Stimulated activated naive CD8-positive, alpha-beta T cell treated with anti-CD3 and anti-CD28 coated beads, Interleukin-15, amount 100 ng/mL, for 72 hours (primary cell): Measurements from ENCODE around the gene DPH1.
A peak's percentile ranks its signal among the peaks of the same experiment; 100 is the strongest.

ENCODE experiments used
- ATAC-seq: fragments of 150-1000 bp; cut with Tn5 transposase; 2 replicates; pipeline ENCODE4 v1.10.0; 2021; ENCODE audit warnings: mild to moderate bottlenecking, moderate library complexity
- DNase-seq, 2 donors: peaks; one replicate each; pipeline ENCODE4 v3.0.0; 2021 to 2022
- H3K27ac Mint-ChIP-seq, 2 donors: one replicate each; pipeline ENCODE4 v1.8.0; 2022; ENCODE audit warnings: mild to moderate bottlenecking in 2 of 2, mixed read lengths in 2 of 2, moderate library complexity in 2 of 2
- H3K27me3 Mint-ChIP-seq: one replicate; pipeline ENCODE4 v1.8.0; 2022; ENCODE audit warnings: mixed read lengths
- H3K4me1 Mint-ChIP-seq: one replicate; pipeline ENCODE4 v1.8.0; 2022; ENCODE audit warnings: mild to moderate bottlenecking, mixed read lengths
- H3K4me3 Mint-ChIP-seq, 2 donors: one replicate each; pipeline ENCODE4 v1.8.0; 2022; ENCODE audit warnings: mild to moderate bottlenecking in 2 of 2, mixed read lengths in 2 of 2, moderate library complexity in 1 of 2
- H3K9me3 Mint-ChIP-seq, 2 donors: one replicate each; pipeline ENCODE4 v1.8.0; 2022; ENCODE audit warnings: mixed read lengths in 2 of 2

Gene DPH1

DNA sequence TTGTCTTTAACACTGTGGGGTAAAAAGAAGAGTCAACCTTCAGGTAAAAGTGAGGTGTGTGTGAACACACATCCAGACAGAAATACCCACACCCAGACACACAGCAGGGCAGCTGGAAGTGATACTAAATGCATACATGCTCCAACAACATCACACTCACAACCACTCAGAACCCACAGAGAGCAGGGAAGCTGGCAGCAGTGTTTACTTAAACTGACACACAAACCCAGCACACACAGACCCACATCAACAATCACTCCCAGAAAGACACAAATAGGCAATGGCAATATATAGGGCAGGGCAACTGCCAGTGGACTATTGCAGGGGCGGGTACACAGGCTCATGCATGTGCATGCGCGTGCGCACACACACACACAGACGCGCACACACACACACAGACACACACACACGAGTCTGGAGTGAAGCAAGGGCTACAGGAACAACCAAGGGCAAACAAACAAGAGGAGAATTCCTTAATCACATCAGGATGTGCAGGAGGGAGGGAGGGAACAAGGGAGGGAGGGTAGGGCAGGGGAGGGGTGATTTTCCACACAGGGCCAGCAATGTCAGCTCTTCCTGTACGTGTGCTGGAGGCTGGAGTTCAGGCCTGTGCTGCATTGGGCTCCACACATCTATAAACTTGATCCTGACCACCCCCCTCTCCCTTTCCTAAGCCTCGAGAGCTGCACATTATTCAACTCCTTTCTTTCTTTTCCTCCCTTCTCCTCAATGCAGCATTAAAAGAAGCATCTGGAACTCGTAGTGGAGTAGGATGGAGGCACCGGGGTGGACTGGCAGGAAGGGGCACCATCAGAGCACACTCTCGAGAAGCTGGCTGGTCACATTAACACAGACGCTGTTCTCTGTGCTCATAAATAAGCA lies 55.1 kb downstream of the DPH1 start:
- Mint-ChIP-seq H3K27me3 (no peaks in the 10 kb centered on the region), H3K4me1 (peaks cover 76% of the 10 kb centered on the region), H3K4me3 (no peak overlapping the region), H3K9me3 (no peaks in the 10 kb centered on the region), H3K27ac (peak overlapping the region in 1 of 2 donors; percentile 15)
- DNase-seq (no peak), ATAC-seq (no peak)

DNA sequence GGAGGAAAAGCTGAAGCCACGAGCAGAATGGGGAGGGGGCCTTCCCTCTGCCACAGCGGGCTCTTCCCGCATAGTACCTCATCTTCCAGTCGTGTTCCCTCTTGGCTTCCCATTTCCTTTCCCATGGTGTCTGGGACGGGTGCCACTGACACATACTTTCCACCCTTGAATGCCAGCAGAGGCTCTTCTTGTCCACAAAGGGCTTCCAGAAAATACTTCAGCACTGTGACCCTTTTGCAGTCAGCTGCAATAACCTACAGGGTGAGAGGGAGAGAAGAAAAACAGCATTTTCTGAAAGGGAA lies 55.6 kb downstream of the DPH1 start:
- no peak overlapping the region for H3K4me3 Mint-ChIP-seq
- no peak for ATAC-seq
- peaks cover 82% of the 10 kb centered on the region for H3K4me1 Mint-ChIP-seq
- no peaks in the 10 kb centered on the region for H3K9me3 Mint-ChIP-seq
- H3K27me3 Mint-ChIP-seq: no peaks in the 10 kb centered on the region
- no peak for DNase-seq
- H3K27ac Mint-ChIP-seq: no peak overlapping the region

DNA sequence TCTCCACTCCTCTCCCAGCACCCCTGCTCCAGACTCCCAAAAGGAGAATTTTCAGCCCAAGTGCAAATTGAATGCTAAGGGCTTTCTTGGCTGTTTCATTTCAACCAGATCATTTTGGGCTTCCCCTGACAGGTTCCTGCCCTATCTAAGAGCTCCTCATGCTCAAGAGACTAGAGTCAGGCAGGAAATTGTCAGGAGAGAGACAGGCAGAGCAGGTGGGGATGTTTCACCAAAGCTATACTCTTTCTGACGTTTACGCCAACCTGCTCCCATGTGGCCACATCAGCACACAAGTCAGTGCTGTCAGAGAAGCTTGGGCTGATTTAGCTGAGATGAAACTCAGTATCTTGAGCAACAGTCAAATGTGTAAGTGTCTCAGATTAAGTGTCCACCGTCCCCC lies 56.4 kb downstream of the DPH1 start:
- H3K4me1 Mint-ChIP-seq: peaks cover 89% of the 10 kb centered on the region
- H3K27ac Mint-ChIP-seq: peak overlapping the region in 1 of 2 donors; percentile 38
- no peaks in the 10 kb centered on the region for H3K27me3 Mint-ChIP-seq

DNA sequence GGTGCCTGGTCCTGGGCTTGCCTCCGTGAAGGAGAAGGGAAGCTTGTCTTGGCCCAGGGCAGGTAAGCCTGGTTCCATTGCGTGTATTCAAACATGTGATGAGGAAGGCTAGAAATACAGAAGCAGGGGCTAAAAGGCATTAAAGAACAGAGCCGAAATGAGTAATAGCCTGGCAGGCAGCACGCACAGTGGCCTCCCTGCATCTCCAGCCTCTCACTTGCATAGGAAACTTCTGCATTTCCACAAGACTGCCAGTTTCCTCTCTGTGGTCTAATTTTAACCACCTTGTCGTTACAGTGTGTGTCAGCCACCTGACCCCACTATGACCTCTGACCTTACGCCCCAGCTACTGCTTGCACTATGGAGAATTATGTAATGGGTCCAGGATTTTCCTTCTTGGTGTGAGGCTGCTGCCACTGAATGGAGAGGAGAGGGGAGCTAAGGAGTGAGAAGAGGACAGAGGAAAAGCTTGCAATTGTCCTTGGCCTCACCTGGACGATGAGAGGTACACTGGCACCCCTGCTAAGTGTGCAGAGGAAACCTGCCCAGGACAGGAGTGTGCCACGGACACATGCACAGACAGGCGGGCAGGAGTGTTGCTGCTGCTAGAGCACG lies 57.8 kb downstream of the DPH1 start:
- Mint-ChIP-seq H3K4me1 (peaks cover 90% of the 10 kb centered on the region), H3K9me3 (no peaks in the 10 kb centered on the region), H3K27me3 (no peaks in the 10 kb centered on the region), H3K27ac (peak overlapping the region; percentile 22 to 68), H3K4me3 (peak overlapping the region; percentile 61 to 68)
- DNase-seq (peak; percentile 54 to 75), ATAC-seq (peak; percentile 88)

More for the DNA sequence above, 56.4 kb downstream of the DPH1 start:
- ATAC-seq: no peak
- DNase-seq: no peak
- Mint-ChIP-seq H3K9me3 (no peaks in the 10 kb centered on the region), H3K4me3 (no peak overlapping the region)

DNA sequence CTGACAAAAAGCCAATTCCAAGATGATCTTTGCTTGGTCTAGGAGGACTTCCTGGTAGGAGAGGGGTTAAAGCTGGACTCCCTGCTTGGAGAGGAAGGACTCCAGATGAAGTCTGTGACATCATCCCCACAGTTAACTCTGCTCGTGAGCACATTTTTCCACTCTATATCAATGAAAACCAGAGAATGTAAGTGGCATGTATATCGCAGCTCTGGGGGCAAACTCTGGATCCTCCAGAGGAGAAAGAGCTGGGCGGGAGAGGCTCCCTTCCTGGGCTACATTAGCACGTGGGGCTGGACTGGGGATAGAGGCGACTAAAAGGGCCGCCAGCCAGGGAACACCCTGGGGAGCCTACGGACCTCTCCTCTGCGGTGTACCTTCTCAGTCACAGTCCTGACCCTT lies 59.1 kb downstream of the DPH1 start:
- no peak for DNase-seq
- peak; percentile 33 for ATAC-seq
- no peaks in the 10 kb centered on the region for H3K27me3 Mint-ChIP-seq

DNA sequence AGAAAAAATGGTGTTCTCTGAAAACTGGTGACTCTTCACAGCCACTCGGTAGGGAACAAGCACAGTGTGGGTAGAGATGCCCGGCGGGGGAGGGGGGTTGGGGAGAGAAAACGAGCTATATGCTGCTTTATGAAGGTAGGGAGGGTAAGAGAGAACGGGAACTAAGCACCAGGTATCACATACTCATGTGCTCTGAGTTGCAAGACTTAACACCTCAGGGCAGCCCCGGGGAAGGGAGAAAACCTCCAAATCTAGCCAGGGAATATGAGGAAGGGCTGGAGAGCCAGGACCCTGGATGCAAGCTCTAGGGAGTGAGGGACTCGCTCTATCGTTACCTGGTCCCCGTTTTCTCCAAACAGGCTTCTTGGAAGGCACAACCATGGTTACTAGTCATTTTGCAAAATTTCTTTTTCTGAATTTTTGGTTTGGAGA lies 60.3 kb downstream of the DPH1 start:
- Mint-ChIP-seq H3K27me3 (no peaks in the 10 kb centered on the region), H3K27ac (peak overlapping the region in 1 of 2 donors; percentile 95), H3K4me1 (peaks cover 71% of the 10 kb centered on the region), H3K9me3 (no peaks in the 10 kb centered on the region), H3K4me3 (peak overlapping the region; percentile 95 to 96)
- no peak for ATAC-seq
- no peak for DNase-seq

More for the DNA sequence above, 59.1 kb downstream of the DPH1 start:
- H3K4me1 Mint-ChIP-seq: peaks cover 83% of the 10 kb centered on the region
- no peaks in the 10 kb centered on the region for H3K9me3 Mint-ChIP-seq
- H3K27ac Mint-ChIP-seq: peak overlapping the region; percentile 67 to 95
- H3K4me3 Mint-ChIP-seq: peak overlapping the region; percentile 95 to 96

DNA sequence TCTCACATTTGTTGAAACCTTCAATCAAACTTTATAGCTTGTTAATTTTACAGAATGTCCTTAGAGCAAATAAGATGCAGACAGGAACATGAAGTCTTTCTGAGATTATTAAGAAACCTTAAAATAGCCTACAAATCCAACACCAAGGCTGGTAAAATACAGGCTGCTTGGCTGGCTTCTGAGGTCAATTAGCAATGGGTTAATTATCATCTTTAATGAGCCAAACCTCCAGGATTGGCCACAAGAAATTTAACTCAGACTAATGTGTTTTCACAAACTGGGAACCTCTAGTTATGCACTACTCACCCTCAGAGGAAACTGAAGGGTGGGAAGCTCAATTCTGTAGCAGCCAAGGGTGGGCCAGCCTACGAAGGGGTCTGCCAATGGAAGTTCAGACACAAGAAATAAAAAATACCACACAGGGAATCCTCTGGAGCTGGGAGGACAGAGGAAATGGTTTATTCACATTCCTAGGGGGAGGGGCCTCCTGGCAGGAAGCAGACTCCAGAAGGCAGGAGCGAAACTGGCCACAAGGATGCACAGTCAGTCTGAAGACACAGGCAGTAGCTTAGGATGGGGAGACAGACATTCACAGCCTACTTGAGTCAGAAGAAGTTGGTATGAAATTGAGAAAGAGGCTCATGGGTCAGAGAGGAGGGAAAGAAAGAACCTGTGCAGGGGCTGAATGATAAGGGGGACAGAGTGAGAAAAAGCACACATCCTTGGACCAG lies 61.0 kb downstream of the DPH1 start:
- Mint-ChIP-seq H3K27ac (no peak overlapping the region), H3K4me1 (peaks cover 66% of the 10 kb centered on the region), H3K9me3 (no peaks in the 10 kb centered on the region), H3K27me3 (no peaks in the 10 kb centered on the region), H3K4me3 (peak overlapping the region in 1 of 2 donors; percentile 96)
- DNase-seq (no peak), ATAC-seq (no peak)

DNA sequence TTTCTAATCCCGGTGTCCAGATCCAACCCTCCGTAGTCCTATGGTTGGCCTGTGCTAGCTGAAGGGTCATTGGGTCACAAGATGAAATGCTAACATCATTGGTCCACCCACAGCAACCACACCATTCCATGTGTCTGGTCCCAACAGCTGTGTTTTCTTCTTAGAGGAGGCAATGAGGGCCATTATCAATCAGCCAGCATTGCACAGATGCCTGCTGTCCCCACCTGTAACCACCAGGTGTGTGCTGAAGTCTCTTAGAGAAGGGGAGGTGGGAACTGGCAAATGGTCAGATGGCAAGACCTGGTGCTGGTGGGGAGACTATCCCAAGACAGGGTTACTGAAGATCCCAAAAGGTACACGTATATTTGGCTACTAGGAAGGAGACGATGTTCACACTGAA lies 62.3 kb downstream of the DPH1 start:
- H3K4me1 Mint-ChIP-seq: peaks cover 53% of the 10 kb centered on the region
- DNase-seq: no peak
- peak overlapping the region; percentile 3 to 72 for H3K27ac Mint-ChIP-seq
- no peaks in the 10 kb centered on the region for H3K9me3 Mint-ChIP-seq
- no peak overlapping the region for H3K4me3 Mint-ChIP-seq
- ATAC-seq: no peak
- no peaks in the 10 kb centered on the region for H3K27me3 Mint-ChIP-seq

DNA sequence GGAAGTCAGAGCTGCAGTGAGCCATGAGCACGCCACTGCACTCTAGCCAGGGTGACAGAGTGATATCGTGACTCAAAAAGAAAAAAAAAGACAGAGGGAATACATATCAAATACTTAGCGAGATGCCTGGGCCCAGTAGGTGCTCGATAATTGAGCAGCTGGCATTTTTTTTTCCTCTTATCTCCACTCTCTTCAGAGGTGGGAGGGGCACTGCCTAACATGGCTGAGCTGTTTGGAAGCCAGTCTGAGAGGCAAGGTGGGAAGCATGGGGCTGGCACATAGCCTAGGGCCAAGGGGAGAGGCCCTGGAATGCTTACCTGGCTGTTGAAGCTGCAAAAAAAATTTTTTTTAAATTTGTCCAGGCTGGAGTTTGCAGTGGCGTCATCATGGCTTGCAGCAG lies 63.4 kb downstream of the DPH1 start:
- no peak for ATAC-seq
- Mint-ChIP-seq H3K27me3 (no peaks in the 10 kb centered on the region), H3K4me3 (no peak overlapping the region), H3K27ac (no peak overlapping the region), H3K9me3 (no peaks in the 10 kb centered on the region), H3K4me1 (peaks cover 50% of the 10 kb centered on the region)
- DNase-seq: no peak
